ENCODE results near the gene SPAM1.

The SPAM1 gene

DNA sequence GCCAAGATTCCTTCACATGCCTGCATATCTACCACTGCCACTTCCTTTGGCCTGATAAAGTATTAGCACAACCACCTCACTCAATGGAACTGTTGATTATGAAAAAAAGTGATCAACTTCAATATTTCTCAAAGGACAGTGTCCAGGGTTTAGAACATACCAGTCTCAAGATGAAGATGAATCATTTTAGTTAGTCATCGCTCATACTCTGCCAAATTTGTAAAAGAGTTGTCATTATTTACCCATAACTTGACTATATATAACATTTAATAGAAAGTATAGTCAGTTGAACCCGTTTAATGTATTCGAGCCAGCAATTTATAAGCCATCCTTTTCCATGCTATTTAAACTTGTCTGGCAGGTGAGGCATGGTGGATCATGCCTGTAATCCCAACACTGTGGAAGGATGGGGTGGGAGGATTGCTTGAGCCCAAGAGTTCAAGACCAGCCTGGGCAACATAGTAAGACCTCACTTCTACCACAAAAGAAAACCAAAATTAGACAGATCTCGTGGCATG lies 33.2 kb downstream of the SPAM1 start:
- TF ChIP-seq, protein P1, sequence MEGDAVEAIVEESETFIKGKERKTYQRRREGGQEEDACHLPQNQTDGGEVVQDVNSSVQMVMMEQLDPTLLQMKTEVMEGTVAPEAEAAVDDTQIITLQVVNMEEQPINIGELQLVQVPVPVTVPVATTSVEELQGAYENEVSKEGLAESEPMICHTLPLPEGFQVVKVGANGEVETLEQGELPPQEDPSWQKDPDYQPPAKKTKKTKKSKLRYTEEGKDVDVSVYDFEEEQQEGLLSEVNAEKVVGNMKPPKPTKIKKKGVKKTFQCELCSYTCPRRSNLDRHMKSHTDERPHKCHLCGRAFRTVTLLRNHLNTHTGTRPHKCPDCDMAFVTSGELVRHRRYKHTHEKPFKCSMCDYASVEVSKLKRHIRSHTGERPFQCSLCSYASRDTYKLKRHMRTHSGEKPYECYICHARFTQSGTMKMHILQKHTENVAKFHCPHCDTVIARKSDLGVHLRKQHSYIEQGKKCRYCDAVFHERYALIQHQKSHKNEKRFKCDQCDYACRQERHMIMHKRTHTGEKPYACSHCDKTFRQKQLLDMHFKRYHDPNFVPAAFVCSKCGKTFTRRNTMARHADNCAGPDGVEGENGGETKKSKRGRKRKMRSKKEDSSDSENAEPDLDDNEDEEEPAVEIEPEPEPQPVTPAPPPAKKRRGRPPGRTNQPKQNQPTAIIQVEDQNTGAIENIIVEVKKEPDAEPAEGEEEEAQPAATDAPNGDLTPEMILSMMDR (IDR thresholded peaks at IDR 0.05; ENCODE audit: low read depth, low read length): no peak
- H3K4me3 ChIP-seq (ENCODE audit: low read depth, low read length): no peak overlapping the region

DNA sequence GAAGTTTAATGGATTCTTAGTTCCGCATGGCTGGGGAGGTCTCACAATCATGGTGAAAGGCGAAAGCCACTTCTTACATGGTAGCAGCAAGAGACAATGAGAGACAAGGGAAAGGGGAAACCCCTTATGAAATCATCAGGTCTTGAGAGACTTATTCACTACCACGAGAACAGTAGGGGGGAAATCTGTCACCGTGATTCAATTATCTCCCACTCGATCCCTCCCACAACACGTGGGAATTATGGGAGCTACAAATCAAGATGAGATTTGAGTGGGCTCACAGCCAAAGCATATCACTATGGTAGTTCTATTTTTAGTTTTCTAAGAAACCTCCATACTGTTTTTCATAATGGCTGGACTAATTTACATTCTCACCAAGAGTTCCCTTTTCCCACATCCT lies 36.7 kb downstream of the SPAM1 start:
- H3K4me3 ChIP-seq (ENCODE audit: low read depth, low read length): no peak overlapping the region
- TF ChIP-seq, protein P1 (IDR thresholded peaks at IDR 0.05; ENCODE audit: low read depth, low read length): no peak

DNA sequence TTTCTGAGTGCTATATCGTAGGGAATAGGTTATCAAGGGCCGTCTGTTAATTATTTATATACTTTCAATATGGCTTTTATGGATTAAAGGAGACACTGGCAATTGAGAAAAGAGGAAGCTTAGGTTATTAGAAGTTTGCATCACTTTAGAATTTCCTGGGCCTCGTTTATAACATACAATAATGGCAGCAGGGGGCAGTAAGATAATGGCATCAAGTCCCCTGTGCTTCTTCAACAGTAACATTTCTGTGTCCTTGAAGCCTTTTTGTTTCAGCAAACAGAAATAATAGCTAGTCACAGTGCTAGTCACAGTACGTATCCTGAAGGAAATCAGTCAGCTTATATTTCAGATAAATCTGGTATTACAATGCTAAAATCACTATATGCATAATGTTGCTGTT lies 41.9 kb downstream of the SPAM1 start:
- no peak overlapping the region for H3K4me3 ChIP-seq (ENCODE audit: low read depth, low read length)
- TF ChIP-seq, protein P1 (IDR thresholded peaks at IDR 0.05; ENCODE audit: low read depth, low read length): no peak

DNA sequence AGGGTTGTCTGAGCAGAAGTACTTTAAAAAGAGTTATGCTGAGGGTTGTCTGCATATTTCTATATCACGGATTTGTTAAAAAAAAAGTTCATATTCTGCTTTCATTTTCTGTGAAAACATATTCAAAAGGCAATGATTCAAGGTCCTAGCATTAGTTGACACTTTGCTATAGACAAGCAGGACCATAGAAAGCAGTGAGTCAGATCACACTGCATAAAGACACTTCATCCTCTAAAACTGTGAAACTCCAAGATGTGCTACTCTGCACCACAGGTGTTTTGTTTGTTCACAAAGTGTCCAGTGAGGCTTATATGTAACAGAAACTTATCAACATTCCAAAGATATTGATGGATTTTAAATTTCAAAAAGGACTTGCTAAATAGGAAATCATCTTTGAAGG lies 47.0 kb downstream of the SPAM1 start:
- TF ChIP-seq, protein P1 (IDR thresholded peaks at IDR 0.05; ENCODE audit: low read depth, low read length): no peak

DNA sequence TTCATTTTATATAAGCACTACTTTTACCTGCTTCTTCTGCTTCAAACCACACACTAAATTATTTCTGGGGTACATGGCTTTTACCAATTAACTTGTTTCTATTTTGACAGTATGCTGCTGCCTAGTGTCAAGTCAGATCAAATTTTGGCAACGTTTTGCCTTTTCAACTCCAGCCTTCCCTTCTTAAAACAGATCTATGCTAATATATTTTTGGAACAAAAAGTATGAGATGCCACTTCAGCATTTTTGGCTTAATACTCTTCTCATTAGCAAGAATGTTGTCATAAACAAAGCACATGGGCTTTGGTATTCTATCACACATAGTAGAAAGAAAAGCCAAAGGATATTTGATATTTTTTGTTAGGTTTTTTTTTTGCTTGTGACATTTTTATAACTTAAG lies 47.8 kb downstream of the SPAM1 start:
- H3K4me3 ChIP-seq (ENCODE audit: low read depth, low read length): no peak overlapping the region
- TF ChIP-seq, protein P1 (IDR thresholded peaks at IDR 0.05; ENCODE audit: low read depth, low read length): no peak

More for the DNA sequence above, 47.0 kb downstream of the SPAM1 start:
- no peak overlapping the region for H3K4me3 ChIP-seq (ENCODE audit: low read depth, low read length)

DNA sequence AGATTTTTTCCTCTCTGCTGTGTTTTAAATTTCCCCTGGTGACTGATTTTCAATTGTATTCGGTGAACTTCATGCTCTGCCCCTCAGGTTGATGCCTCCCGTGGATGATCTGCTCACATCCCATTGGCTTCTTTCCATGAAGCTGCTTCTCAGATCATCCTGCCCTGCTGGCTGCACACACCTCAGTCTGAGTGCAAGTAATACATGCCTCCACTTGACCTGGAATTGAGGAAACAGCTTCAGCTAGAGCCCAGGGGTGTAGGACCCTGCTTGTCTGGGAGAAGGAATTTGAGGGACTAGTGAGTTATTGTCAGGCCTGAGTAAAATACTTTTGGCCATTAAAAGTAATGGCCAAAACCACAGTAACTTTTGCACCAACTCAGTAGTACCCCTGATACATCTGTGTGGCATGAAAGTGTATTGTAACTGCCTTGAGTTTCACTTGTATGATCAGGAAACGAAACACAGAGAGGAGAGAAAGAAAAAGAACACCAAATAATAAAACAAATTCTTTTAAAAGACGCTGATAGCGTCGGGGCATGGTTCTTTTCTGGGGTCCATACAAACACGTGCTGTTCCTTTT lies 49.4 kb downstream of the SPAM1 start:
- TF ChIP-seq, protein P1 (IDR thresholded peaks at IDR 0.05; ENCODE audit: low read depth, low read length): no peak
- no peak overlapping the region for H3K4me3 ChIP-seq (ENCODE audit: low read depth, low read length)

DNA sequence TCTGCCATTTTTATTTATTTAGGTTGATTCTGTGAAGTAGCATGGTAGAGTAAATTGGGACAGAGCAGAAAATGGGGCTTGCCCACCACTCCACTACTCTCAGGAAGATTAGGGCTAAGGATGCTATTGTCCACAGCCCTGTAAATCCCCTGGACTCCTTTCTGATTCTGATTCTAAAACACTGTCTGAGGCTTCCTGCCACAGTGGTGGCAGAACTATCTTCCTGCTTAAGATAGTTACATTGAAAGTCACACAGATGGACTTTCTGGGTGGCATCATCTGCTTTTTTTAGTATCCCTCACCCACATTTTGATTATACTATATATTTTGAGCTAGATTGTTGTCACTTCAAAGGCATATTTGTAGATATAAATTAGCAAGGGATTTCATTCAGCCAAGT lies 50.0 kb downstream of the SPAM1 start:
- H3K4me3 ChIP-seq (ENCODE audit: low read depth, low read length): no peak overlapping the region
- TF ChIP-seq, protein P1 (IDR thresholded peaks at IDR 0.05; ENCODE audit: low read depth, low read length): no peak
